Retinal pigment epithelial cell (primary cell): ENCODE results near the gene TOLLIP.

Experiments used
- DNase-seq: peaks from one replicate; pipeline ENCODE4 v3.0.0-alpha.2; 2010; ENCODE audit warnings: low read depth
- H3K4me3 ChIP-seq: 2 replicates; pipeline ENCODE4 v1.5.1; 2011; ENCODE audit warnings: mild to moderate bottlenecking, low read length, control low read depth, moderate library complexity
- TF ChIP-seq, protein P1 (sequence below): conservative IDR thresholded peaks from 2 replicates; pipeline ENCODE4 v1.5.1; 2011; ENCODE audit warnings: low read depth, low read length, control low read depth, inconsistent platforms

Gene TOLLIP

DNA sequence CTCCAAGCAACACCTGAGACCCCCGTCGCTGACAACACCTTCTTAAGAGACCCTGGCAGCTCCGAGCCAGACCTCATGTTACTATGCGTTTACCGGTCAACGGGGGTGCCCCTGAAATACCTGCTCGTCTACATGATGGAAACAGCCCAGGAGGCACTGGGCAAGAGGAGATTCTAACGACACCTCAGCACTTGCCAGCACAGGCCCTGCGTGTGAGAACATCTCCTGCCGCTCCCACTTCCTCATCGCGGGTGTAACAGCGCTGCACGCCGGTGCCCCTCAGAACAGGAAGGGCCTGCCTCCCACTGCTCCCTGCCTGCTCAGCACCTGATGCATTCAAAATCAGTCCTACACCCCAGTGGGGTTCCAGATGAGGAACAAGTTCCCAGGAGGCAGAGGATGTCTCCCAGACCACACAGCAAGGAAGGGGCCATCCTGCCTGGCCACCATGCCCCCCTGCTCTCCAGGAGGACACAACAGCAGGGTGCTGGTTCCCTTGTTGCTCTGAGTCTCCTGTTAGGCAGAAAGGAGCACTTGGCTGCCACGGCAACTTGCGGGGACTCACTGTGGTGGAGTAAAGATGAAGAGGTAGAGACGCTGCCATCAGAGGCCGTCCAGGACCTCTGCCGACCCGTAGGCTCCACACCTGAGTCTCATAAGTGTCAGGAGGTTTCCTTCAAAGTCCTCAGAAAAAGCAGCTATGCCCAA, 2.1 kb downstream of the TOLLIP start:
- TF ChIP-seq, protein P1, sequence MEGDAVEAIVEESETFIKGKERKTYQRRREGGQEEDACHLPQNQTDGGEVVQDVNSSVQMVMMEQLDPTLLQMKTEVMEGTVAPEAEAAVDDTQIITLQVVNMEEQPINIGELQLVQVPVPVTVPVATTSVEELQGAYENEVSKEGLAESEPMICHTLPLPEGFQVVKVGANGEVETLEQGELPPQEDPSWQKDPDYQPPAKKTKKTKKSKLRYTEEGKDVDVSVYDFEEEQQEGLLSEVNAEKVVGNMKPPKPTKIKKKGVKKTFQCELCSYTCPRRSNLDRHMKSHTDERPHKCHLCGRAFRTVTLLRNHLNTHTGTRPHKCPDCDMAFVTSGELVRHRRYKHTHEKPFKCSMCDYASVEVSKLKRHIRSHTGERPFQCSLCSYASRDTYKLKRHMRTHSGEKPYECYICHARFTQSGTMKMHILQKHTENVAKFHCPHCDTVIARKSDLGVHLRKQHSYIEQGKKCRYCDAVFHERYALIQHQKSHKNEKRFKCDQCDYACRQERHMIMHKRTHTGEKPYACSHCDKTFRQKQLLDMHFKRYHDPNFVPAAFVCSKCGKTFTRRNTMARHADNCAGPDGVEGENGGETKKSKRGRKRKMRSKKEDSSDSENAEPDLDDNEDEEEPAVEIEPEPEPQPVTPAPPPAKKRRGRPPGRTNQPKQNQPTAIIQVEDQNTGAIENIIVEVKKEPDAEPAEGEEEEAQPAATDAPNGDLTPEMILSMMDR: no peak
- DNase-seq: no peak
- H3K4me3 ChIP-seq: no peak overlapping the region

DNA sequence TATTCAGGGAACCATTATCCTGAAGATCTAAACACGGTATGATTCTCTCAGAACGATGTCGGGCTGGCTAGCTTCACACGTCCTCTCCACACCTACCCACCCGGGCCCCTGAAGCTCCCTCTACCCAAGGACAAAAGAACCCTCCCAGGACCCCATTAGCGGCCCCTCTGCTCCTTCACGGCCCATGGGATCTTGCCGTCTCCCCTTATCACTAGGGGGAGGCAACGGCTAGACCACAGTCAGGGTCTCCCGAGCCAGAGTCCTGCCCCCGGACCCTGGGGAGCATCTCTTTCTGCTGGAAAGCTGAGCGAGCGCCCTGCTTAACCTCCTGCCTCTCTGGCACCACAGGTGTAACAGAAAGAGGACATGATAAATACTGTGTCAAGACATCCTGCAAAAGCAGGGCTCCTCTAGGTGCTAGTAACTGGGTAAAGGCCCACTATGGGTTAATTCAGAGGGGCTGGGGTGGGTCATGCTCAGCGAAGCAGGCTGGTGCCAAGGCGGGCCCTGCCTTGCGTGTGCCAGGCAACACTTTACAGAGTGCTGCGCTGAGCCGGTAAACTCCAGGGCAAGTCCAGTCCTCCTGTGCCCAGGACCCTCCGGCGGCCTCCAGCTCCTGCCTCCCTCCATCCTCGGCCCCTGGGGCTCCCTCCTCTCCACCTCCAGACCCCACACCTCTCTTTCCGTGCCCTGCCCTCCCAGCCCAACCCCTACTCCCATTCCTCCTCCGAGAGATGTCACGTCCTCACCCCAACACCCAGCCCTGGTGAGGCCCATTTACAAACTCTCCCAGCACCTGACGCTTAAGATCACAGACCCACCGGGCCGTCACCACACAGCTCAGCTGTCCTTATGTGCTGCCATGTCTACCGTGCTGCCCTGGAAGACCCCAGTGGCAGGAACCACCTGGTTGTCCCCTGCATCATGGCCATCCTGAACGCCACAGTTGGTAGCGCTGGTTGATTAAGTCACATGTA, 3.0 kb downstream of the TOLLIP start:
- no peak overlapping the region for H3K4me3 ChIP-seq
- TF ChIP-seq, protein P1: no peak
- DNase-seq: no peak

DNA sequence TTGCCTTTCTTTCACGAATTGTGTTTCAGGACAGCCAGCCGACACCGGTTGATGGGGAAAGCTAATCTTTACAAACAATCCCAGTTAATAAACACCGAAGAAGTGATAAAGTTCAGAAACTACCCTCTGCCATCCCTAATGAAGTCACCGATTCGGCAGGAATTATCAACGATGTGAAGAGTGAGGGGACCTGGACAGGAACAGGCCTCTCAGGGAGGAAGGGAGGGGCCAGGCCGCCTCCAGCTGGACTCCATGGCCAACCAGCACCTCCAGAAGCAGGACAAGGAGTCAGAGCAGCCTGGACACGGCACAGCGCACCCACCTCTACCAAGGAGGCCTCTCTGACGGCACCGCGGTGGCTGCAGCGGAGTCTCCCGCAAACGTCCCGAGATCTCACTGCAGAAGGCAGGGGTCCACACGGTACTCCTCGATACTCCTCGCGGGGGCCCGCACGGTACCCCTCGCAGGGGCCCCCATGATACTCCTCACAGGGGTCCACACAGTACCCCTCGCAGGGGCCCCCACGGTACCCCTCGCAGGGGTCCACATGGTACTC, 3.9 kb downstream of the TOLLIP start:
- TF ChIP-seq, protein P1: no peak
- DNase-seq: no peak
- no peak overlapping the region for H3K4me3 ChIP-seq

DNA sequence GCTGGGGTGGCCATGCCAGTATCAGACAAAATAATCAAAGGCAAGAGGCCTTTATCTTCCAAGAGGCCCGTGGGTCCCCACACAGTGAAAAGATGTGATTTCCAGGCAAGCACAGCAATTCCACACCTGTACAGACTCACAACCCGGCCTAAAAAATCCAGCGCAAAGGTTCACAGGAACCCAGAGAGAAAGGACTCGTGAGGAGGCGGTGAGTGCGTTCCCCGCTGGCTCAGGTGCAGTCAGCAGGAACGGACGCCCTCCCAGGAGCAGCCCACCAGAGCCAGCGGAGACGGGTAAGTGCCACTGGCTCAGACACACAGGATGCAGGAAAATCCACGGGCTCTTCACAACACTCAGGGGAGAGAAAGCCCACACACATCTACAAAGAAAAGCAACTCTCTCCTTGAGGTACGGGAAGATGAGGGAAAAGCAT, 4.4 kb downstream of the TOLLIP start:
- no peak overlapping the region for H3K4me3 ChIP-seq
- no peak for DNase-seq
- TF ChIP-seq, protein P1: no peak

DNA sequence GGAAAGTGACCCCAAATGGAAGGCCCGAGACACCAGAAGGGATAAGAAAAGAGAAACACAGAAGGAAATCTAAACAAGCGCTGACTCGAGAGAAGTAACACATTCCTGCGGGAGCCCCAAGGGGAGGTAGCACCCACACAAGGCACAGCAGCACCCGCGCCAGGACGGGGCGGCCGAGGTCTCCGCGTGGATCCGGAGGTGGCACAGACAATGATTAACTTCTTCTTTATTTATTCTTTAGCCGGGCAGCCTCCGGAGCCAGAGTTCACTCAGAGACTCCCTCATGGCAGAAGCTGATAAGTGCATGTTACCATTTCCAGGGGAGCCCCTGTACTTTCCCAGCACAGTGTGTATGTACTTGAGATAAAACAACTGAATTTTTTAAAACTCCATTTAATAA, 5.1 kb downstream of the TOLLIP start:
- no peak overlapping the region for H3K4me3 ChIP-seq

DNA sequence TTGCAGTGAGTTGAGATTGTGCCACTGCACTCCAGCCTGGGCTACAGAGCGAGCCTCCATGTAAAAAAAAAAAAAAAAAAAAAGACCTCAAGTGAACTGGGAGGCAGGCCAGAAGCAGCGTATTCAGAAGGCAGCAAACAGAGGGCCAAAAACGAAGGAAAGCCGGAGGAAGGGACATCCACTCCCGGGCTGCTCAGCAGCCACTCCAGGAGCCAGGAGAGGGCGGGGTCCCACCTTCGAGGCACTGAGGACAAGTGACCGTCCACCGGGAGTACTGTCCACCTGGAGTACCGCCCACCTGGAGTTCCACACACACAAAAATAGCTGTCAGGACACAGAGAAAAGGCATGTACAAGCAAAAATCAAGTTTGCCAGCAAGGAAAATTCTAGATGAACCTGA, 5.5 kb downstream of the TOLLIP start:
- no peak overlapping the region for H3K4me3 ChIP-seq
- TF ChIP-seq, protein P1: no peak
- no peak for DNase-seq

More for the DNA sequence above, 5.1 kb downstream of the TOLLIP start:
- TF ChIP-seq, protein P1: no peak
- DNase-seq: no peak
